ENCODE data around the gene MEMO1. TPM values are rescaled to one million over a fixed set of nuclear protein-coding genes. Genes with fewer than 3 reads are reported as not detected.

MEMO1 gene
- total and polyA plus RNA-seq, 9 of the 15 experiments (the other 6 are each of a cell fraction or from before 2014, with no cell fraction given) = 22.1 to 87.7 (median 61.2) TPM

GRCh38 chr2:31886700-31887099 lies 124.1 kb downstream of the MEMO1 start:
- peak; percentile 95 for ATAC-seq

More at GRCh38 chr2:31886700-31887099, 124.1 kb downstream of the MEMO1 start:
- in situ Hi-C loops (cut with MboI) (no loop called here), intact Hi-C loops (cut with micrococcal nuclease) (loop anchor here (10.0 kb wide), 1 partner anchor 118 kb away; no protein-coding TSS in a partner anchor)
- ChIA-PET POLR2A (interaction anchor here (1.3 kb wide), 1 partner anchor 122 kb away, joined by 5 read pairs; no protein-coding TSS in a partner anchor), CTCF (ENCODE audit: low intra/inter-chr PET ratio) (no interaction called here)
- H3K79me2 ChIP-seq (ENCODE audit: control insufficient read depth, insufficient read depth, low read length) = no peaks in the 10 kb centered on the region
- no peaks in the 10 kb centered on the region for H4K20me1 ChIP-seq (replicated peaks; ENCODE audit: control insufficient read depth, insufficient read depth, low read length)
- H3K27me3 ChIP-seq (ENCODE audit: control insufficient read depth in 2 of 2, insufficient read depth in 2 of 2, low read length in 2 of 2) = no peaks in the 10 kb centered on the region
- TF ChIP-seq RAD21 (CRISPR knock-in tag; conservative IDR thresholded peaks at IDR 0.05 in 1 of 2, IDR thresholded peaks at IDR 0.05 in 1 of 2) (peak in 1 of 2 experiments; percentile 45; a peak in 2 of 4 replicates), ZBED1 (IDR thresholded peaks at IDR 0.05) (no peak), CTCF (IDR thresholded peaks at IDR 0.05 in 2 of 3, conservative IDR thresholded peaks at IDR 0.05 in 1 of 3; ENCODE audit: insufficient read depth in 2 of 3, low read depth in 1 of 3, low read length in 3 of 3) (peak; percentile 38 to 45 (median 44); a peak in 4 of 6 replicates)
- H3K36me3 ChIP-seq (ENCODE audit: control insufficient read depth, insufficient read depth, low read length) = peaks cover 34% of the 10 kb centered on the region; the same call in 2 of the 3 replicates
- H3K9me1 ChIP-seq (ENCODE audit: control insufficient read depth, insufficient read depth, low read length) = no peaks in the 10 kb centered on the region
- FAIRE-seq (peak; percentile 60), DNase-seq (ENCODE audit: extremely low read depth in 1 of 4, low spot score in 3 of 4) (peak in 2 of 4 experiments; percentile 16 to 44)
- H3K9ac ChIP-seq (ENCODE audit: insufficient read depth in 1 of 2, low read depth in 2 of 2, low read length in 2 of 2) = no peak overlapping the region
- H3K4me3 ChIP-seq = no peak overlapping the region
- BruUV-seq (replicated peaks) = no TSS peak
- H3K4me2 ChIP-seq (ENCODE audit: insufficient read depth, low read length) = no peak overlapping the region
- no peaks in the 10 kb centered on the region for H3K4me1 ChIP-seq (replicated peaks in 1 of 2; ENCODE audit: control insufficient read depth in 2 of 2, insufficient read depth in 2 of 2, low read length in 2 of 2)
- no peak overlapping the region for H3K27ac ChIP-seq (ENCODE audit: extremely low read depth, low read depth, low read length)
- H3K9me3 ChIP-seq (replicated peaks; ENCODE audit: control insufficient read depth, insufficient read depth, low read depth, low read length) = no peaks in the 10 kb centered on the region
- no peak overlapping the region for H2AFZ ChIP-seq (ENCODE audit: low read depth, low read length)
- WGBS (ENCODE audit: insufficient coverage, low coverage, missing lambda C conversion rate) = 94% methylated on average over 2 of the region's 2 CpGs
